Astrocyte of the spinal cord (primary cell): ENCODE data around the gene KCNQ1.

Experiments
- DNase-seq: peaks from one replicate; pipeline ENCODE4 v3.0.0; 2011; ENCODE audit warnings: low read depth, low spot score
- H3K4me3 ChIP-seq: 2 replicates; pipeline ENCODE4 v1.5.1; 2011; ENCODE audit warnings: low read depth, mild to moderate bottlenecking, low read length, moderate library complexity
- in situ Hi-C: cut with HindIII; loops from 2 replicates; pipeline ENCODE4 v1.10.0; 2017; ENCODE audit warnings: low sequenced_read_pairs
- TF ChIP-seq, protein P1 (sequence below): IDR thresholded peaks from 2 replicates; pipeline ENCODE4 v1.5.1; 2012; ENCODE audit warnings: low read depth, mild to moderate bottlenecking, low read length, inconsistent platforms

Gene KCNQ1

DNA sequence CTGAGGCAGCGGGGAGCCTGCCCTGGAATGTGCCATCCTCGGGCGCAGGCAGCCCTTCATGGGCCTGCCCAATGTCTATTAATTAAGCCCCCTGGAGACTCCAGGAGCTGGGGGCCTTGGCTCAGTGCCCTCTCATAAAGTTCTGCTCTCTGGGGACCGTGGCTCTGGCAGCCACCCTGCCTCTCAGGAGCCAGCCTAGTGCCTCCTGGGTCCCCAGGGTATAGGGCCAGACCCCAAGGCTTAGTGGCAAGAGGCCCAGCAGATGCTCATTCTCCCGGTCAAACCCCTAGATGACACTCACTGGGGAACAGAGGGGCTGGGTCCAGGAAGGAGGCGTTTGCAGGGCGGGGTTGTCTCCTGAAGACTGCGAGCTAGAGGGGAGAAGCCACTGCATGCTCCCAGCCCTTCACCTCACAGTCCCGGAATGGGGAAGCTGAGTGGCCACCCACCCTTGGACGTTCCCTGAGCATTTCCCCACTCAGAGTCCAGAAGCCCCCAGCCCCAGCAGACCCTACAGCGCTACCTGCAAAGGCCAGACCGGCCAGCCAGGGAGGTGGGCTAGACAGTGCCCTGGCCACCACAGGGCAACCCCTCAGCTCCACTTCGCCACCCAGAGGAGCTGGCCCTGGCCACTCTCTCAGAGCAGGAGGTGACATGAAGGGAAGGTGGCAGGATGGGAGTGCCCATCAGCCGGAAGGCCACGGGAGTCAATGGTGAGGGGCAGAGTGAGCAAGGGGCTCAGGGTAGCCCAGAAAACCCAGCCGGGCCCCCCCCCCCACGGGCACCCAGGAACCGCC, 357.8 kb downstream of the KCNQ1 start:
- no peak for DNase-seq
- TF ChIP-seq, protein P1, sequence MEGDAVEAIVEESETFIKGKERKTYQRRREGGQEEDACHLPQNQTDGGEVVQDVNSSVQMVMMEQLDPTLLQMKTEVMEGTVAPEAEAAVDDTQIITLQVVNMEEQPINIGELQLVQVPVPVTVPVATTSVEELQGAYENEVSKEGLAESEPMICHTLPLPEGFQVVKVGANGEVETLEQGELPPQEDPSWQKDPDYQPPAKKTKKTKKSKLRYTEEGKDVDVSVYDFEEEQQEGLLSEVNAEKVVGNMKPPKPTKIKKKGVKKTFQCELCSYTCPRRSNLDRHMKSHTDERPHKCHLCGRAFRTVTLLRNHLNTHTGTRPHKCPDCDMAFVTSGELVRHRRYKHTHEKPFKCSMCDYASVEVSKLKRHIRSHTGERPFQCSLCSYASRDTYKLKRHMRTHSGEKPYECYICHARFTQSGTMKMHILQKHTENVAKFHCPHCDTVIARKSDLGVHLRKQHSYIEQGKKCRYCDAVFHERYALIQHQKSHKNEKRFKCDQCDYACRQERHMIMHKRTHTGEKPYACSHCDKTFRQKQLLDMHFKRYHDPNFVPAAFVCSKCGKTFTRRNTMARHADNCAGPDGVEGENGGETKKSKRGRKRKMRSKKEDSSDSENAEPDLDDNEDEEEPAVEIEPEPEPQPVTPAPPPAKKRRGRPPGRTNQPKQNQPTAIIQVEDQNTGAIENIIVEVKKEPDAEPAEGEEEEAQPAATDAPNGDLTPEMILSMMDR: no peak
- in situ Hi-C loops: no loop called here
- H3K4me3 ChIP-seq: no peak overlapping the region

DNA sequence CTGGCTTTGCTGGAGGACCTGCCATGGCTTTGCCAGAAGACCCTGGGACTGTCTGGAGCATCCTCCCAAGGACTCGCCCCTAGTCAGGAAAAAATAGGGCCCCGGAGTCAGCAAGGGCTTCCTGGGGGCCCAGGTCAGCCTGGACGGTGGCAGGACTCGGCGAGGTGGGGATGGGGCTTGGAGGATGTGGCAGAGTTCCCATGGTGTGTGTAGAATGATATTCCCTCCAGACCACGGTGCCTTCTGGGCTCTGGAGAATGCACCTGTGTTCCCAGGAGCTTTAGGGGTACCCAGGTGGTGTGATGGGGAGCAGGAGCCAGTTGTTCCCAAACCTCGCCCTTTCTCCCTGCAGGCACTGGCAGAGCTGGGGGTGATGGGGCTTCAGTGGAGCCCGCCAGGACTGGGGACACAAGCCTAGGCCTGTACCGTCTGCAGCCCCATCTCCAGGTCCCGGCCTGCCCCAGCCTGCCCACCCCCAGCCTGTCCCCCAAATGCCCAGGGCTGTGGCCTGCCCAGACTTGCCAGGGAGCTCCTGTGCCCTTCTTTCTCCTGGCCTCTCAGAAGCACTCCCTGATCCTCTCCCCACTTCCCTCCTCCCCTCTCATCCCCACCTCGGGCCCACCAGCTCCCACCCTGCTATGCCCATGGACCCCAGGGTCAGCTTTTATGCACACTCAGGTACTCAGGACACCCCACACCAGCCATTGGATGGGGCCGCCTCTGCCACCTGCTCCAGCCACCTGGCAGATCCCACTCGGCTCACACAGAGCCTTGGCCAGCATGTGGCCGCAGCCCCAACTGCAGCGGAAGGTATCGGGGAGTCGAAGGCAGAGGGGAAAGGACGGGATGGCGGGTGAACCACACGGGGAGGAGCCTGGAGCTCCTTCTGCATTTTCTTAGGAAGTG, 358.6 kb downstream of the KCNQ1 start:
- TF ChIP-seq, protein P1: no peak
- in situ Hi-C loops: no loop called here
- DNase-seq: no peak
- H3K4me3 ChIP-seq: no peak overlapping the region

- in situ Hi-C loops: no loop called here
- H3K4me3 ChIP-seq: no peak overlapping the region
- DNase-seq: no peak
- TF ChIP-seq, protein P1: no peak
Observed at GRCh38 chr11:2804189-2804588, 359.4 kb downstream of the KCNQ1 start.

DNA sequence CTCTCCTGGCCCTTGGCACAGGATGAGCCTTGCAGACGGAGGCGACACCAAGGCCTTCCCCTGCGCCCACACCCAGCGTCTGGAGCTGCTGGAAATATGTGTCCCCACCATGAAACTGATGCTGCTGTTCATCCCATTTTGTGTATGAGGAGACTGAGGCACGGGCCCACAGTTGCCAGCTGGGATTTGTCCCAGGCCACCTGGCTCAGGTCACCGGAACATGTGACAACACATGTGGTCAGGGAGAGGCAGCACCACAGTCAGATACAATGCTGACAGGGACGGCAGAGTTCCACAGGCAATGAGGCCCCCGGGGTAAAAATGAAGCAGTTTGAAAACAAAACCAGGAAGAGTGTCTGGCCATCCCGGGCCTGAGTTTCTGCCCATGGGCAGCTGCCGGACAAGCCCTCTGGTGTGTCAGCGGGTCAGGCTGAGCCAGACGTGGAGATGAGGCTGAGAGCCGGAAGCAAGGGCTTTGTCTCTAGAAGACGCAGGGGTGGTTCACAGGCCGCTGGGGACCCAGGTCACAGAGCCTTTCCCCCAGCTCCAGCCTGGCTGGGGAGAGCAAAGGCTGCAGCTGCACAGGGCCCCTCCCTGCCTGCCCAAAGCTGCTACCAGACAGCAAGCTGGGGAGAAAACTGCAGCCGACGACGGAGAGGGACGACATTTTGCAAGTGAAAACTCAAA, 360.0 kb downstream of the KCNQ1 start:
- in situ Hi-C loops: no loop called here
- DNase-seq: no peak
- H3K4me3 ChIP-seq: no peak overlapping the region

DNA sequence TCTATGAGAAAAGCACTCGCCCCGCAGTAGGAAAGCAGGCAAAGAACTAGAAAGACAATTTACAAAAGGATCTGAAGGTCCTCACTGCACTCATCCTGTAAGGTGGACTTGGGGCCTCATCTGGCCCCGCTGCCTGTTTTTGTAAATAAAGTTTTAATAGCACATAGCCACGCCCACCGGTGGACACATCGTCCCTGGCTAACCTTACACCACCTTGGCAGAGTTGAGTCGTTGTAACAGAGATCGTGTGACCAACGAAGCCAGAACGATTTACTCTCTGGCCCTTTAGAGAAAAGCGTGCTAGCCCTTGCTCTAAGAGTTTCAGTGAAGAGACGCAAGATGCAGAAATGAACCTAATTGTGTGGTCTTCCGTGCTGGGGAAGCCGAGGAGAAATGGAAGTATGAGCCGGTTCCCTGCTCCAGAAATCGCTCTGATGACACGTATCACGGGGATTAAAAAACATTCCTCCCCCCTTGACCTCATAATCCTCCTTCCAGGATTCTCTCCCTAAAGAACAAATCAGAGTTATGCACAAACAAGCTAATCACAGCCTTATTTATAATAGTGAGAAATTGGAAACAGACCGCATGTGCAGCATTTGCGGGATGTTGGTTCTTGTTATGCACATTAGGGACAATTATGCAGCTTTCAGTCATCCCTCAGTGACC, 360.7 kb downstream of the KCNQ1 start:
- TF ChIP-seq, protein P1: no peak
- no peak for DNase-seq
- no peak overlapping the region for H3K4me3 ChIP-seq
- in situ Hi-C loops: no loop called here

More for the DNA sequence above, 360.0 kb downstream of the KCNQ1 start:
- TF ChIP-seq, protein P1: no peak
